A673 (cell line): ENCODE data around the gene NDN.

Experiments used
- EZH2 ChIP-seq: fragments of 200-600 bp; sonication (generic); IDR thresholded peaks from 2 replicates; pipeline ENCODE4 v1.6.1; 2017; ENCODE audit warnings: borderline replicate concordance, low read depth, mild to moderate bottlenecking, mixed read lengths, antibody characterized with exemption, low read length; ENCODE audit not compliant: poor library complexity, severe bottlenecking
- TF ChIP-seq, protein P1 (sequence below): fragments of 300-800, 200-600 bp; sonication (generic); conservative IDR thresholded peaks from 2 replicates; pipeline ENCODE4 v1.5.1; 2017; ENCODE audit warnings: low read depth, mild to moderate bottlenecking, antibody characterized with exemption, low read length, moderate library complexity, mixed read lengths

DNA sequence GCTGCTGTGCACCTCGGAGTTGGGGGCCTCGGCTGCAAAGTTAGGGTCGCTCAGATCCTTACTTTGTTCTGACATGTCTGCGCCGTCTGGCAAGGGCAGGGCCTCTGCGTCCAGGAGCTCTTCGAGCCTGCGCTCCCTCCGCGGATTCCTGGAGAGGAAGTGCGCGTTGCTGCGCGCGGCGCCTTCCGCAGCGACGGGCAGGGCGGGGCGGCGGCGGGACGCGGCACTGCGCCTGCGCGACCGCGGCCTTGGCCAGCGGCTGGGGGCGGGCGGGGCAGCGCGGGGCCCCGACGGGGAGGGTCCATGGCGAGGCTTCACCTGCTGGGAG, at the start of gene NDN:
- TF ChIP-seq, protein P1, sequence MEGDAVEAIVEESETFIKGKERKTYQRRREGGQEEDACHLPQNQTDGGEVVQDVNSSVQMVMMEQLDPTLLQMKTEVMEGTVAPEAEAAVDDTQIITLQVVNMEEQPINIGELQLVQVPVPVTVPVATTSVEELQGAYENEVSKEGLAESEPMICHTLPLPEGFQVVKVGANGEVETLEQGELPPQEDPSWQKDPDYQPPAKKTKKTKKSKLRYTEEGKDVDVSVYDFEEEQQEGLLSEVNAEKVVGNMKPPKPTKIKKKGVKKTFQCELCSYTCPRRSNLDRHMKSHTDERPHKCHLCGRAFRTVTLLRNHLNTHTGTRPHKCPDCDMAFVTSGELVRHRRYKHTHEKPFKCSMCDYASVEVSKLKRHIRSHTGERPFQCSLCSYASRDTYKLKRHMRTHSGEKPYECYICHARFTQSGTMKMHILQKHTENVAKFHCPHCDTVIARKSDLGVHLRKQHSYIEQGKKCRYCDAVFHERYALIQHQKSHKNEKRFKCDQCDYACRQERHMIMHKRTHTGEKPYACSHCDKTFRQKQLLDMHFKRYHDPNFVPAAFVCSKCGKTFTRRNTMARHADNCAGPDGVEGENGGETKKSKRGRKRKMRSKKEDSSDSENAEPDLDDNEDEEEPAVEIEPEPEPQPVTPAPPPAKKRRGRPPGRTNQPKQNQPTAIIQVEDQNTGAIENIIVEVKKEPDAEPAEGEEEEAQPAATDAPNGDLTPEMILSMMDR = no peak
- TF ChIP-seq EZH2 = no peak
